Measurements from ENCODE around the gene KCNC2.

DNA sequence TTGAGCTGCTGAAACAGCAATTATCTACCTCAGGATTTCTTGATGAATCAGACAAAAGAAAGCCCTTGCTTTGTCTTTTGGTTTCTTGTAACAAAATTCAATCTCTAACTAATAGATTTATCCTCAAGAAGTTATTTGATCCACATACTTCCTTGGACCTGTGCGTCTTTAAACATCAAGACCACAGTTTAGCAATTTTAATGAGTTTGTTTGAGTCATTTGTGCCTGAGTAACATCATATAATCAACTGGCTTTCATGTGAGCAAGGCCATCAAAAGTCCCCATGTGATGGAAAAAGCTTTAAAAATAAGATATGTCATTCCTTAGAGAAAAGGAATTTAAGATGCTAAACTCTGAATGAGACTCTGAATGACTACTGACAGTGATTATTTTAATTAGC, 52.3 kb downstream of the KCNC2 start:
- TF ChIP-seq POLR2A (IDR thresholded peaks at IDR 0.05): no peak
- TF ChIP-seq CTCF (IDR thresholded peaks at IDR 0.05): no peak
